ENCODE measurements around the gene ABHD12. TPM values are rescaled to one million over a fixed set of nuclear protein-coding genes. Genes with fewer than 3 reads are reported as not detected.
"Not testable (repeated sequence)": the region's sequence is repeated elsewhere in the genome, so short reads cannot be mapped to it uniquely, and the experiment has no call there.

The ABHD12 gene
- total RNA-seq, 2 experiments from 2014 or later = 28.7 to 31.1 TPM

DNA sequence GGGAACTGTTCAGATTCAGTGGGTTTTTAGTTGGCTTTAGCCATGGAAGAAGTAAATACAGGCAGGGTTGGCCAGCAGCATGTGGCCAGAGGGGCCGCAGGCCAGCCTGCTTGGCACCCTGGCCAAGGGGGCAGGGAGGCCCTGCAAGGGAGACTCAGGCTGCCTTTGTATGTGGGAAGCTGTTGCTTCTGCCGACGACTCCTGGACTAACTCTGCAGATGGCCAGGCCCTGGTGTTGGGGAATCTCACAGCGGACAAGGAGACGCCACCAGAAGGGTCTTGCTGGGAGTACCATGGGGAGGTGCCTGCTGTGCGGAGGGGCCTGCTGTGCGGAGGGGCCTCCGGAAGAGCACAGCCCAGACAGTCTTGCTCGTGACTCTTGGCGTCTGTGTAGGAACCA is 117.6 kb downstream of the ABHD12 start:
- peaks cover 27% of the 10 kb centered on the region for H3K36me3 Mint-ChIP-seq (ENCODE audit: low read depth)
- H3K9me3 Mint-ChIP-seq (ENCODE audit: insufficient read depth) = no peaks in the 10 kb centered on the region
- no peaks in the 10 kb centered on the region for H3K27me3 Mint-ChIP-seq (ENCODE audit: low read depth)
- H3K27ac Mint-ChIP-seq = no peak overlapping the region
- H3K4me3 Mint-ChIP-seq = no peak overlapping the region
- H3K4me1 Mint-ChIP-seq (ENCODE audit: low read depth) = no peaks in the 10 kb centered on the region
- ATAC-seq (no peak), DNase-seq (no peak)
- ChIA-PET CTCF (no interaction called here), POLR2A (no interaction called here)

DNA sequence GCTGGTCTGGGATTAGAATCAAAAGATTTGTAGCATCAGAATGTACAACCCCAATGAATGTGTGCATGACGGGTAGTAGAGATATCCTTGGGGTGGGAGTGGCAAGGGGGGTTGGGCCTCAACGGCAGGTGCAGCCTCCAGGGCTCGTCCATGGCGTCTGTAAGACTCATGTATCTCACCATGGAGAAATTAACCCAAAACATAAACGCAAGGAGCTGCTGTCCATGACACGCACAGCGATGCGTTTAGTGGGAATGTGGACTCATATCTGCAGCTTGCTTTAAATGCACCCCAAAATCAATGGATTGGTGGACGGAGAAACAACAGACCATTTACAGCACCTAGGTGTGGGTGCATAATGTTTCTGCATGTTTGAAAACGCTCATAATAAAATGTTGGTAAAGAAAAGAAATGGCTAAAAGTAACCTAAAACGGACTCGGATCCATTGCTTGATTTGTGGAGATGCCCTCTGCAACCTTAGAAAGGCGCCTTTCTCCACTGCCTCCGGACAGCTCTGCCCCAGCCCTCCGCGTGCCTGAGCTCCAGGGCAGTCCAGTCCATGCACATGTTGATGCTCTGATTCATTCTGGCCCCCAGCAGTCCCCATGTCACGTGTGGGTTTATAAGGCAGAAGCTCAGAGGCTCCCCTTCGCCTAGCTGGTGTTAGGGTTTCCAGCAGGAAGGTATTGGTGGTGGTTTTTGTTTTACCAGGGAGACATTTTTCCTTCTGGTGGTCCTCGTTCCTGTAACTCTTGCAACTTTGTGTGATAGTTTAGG is 118.2 kb downstream of the ABHD12 start:
- DNase-seq = no peak
- Mint-ChIP-seq H3K4me3 (no peak overlapping the region), H3K4me1 (ENCODE audit: low read depth) (no peaks in the 10 kb centered on the region), H3K9me3 (ENCODE audit: insufficient read depth) (no peaks in the 10 kb centered on the region), H3K36me3 (ENCODE audit: low read depth) (peaks cover 25% of the 10 kb centered on the region), H3K27me3 (ENCODE audit: low read depth) (no peaks in the 10 kb centered on the region), H3K27ac (no peak overlapping the region)
- ATAC-seq = no peak
- ChIA-PET CTCF (no interaction called here), POLR2A (interaction anchor here (0.5 kb wide), 1 partner anchor 9 kb away, joined by 3 read pairs; no protein-coding TSS in a partner anchor)

DNA sequence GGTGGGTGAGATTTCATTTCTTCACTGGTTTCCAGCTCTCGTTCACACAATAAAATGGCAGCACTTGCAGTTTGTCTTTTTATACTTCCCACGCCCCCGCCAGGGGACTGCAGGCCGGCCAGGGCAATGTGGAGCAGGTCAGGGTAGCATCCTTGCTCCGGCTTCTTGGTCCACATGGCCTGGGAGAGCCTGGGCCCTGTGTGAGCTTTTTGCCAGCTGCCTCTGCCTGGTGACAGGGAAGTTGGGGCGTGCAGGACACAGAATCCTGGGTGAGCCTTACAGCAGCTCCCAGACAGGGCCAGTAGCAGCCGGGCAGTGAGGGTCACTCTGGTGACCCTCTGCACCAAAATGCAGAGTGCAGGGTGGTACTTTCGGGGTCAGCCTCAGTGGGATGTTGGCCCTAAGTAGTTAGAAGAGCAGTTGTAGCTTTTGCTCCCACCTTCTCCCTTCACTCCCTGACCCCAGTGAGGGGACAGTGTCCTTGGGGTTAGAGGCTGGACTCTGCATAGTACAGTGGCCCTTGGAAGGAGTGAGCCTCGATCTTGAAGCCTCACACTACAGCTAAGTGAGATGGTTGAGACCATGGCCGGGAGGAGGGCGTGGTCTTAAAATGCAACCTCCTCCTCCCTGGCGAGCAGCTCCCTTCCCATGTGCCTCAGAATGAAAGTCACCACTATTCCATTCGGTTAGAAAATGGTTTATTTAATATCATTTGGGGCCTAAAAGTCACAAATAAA is 119.0 kb downstream of the ABHD12 start:
- CTCF ChIA-PET = no interaction called here
- POLR2A ChIA-PET = interaction anchor here (0.5 kb wide), 1 partner anchor 10 kb away, joined by 3 read pairs; no protein-coding TSS in a partner anchor
- no peak overlapping the region for H3K27ac Mint-ChIP-seq
- H3K4me3 Mint-ChIP-seq = no peak overlapping the region
- H3K9me3 Mint-ChIP-seq (ENCODE audit: insufficient read depth) = no peaks in the 10 kb centered on the region
- H3K4me1 Mint-ChIP-seq (ENCODE audit: low read depth) = no peaks in the 10 kb centered on the region
- DNase-seq (no peak), ATAC-seq (no peak)
- no peaks in the 10 kb centered on the region for H3K27me3 Mint-ChIP-seq (ENCODE audit: low read depth)
- H3K36me3 Mint-ChIP-seq (ENCODE audit: low read depth) = peaks cover 20% of the 10 kb centered on the region

DNA sequence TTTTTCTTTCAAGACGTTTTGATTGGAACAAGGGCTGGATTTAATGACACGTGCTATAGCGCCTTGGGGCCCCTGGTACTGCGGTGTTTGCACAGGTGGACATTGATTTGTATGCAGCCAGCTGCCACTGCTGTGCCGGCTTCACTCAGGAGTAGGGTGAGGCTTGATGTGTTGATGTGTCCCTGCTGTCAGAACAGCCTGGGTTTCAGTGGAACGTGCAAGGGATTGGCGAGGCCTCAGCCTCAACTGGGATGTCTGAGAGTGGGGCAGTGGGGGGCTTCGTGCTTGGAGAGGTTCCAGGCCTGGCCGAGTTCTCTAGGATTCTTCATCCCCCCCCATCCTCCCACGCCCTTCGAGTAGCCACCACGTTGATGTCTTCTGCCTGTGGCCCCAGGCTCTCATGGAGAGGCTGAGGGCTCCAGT is 119.8 kb downstream of the ABHD12 start:
- CTCF ChIA-PET = no interaction called here

DNA sequence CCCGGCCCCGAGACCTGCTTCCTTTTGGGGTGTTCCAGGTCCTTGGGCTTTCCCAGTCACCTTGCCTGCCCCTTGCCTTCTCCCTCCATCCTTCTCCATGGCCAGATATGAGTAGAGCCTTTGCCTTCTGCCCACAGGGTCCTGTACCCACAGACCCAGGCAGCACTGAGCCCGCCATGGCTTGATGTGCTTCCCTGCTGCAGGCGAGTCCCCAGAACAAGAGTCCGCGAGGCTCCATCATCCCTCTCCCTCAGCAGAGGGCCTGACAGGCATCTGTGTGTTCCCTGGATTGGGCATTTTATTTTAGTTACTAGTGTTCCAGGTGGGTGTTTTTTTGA is 120.8 kb downstream of the ABHD12 start:
- ATAC-seq = no peak
- ChIA-PET CTCF (interaction anchor here (1.0 kb wide), 1 partner anchor 276 kb away, joined by 4 read pairs; no protein-coding TSS in a partner anchor), POLR2A (no interaction called here)
- Mint-ChIP-seq H3K36me3 (ENCODE audit: low read depth) (peaks cover 15% of the 10 kb centered on the region), H3K27me3 (ENCODE audit: low read depth) (no peaks in the 10 kb centered on the region), H3K4me3 (no peak overlapping the region), H3K4me1 (ENCODE audit: low read depth) (no peaks in the 10 kb centered on the region), H3K27ac (no peak overlapping the region), H3K9me3 (ENCODE audit: insufficient read depth) (no peaks in the 10 kb centered on the region)
- DNase-seq = no peak

More for the DNA sequence above, 119.8 kb downstream of the ABHD12 start:
- no peak for ATAC-seq
- DNase-seq = no peak
- Mint-ChIP-seq H3K4me1 (ENCODE audit: low read depth) (no peaks in the 10 kb centered on the region), H3K4me3 (no peak overlapping the region), H3K27ac (no peak overlapping the region), H3K9me3 (ENCODE audit: insufficient read depth) (no peaks in the 10 kb centered on the region), H3K27me3 (ENCODE audit: low read depth) (no peaks in the 10 kb centered on the region), H3K36me3 (ENCODE audit: low read depth) (peaks cover 20% of the 10 kb centered on the region)
- POLR2A ChIA-PET = no interaction called here

DNA sequence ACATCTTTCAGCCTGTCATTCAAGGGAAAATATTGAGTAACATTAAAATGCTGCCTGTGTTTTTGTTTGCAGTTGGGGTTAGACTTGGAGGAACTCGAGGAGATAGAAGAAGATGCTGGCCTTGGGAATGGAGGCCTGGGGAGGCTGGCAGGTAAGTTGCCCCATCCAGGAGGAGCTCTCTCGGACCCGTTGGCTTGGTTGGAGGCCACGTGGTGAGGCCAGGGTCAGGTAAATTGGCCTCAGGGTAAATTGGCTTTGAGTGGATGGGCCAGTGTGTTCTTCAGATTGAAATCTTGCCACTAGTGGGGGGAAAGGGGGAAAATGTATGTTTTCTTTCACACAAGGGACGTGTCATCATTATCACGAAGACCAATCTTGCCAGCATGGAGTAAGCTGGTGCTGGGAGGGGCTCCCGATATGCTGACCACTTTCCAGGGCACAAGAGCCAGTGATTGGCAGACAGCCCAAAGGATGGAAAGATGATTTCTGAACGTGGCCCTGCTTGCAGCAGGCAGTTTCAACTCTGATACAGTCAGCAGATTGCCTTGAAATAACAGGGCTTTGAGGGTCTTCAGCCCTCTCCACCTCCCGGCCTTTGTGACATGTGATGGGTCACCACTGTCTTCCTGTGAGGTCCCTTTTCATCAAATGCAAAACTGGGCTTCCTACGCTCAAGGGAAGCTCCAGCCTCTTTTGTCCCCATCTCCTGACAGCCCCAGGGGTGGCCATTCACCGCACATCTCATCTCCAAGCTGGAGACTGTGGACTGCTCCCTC is 121.4 kb downstream of the ABHD12 start:
- Mint-ChIP-seq H3K36me3 (ENCODE audit: low read depth) (peaks cover 16% of the 10 kb centered on the region), H3K4me1 (ENCODE audit: low read depth) (no peaks in the 10 kb centered on the region), H3K9me3 (ENCODE audit: insufficient read depth) (no peaks in the 10 kb centered on the region), H3K27ac (no peak overlapping the region), H3K4me3 (no peak overlapping the region), H3K27me3 (ENCODE audit: low read depth) (no peaks in the 10 kb centered on the region)
- ATAC-seq = no peak
- ChIA-PET POLR2A (no interaction called here), CTCF (interaction anchor here (1.0 kb wide), 1 partner anchor 275 kb away, joined by 4 read pairs; no protein-coding TSS in a partner anchor)
- no peak for DNase-seq

DNA sequence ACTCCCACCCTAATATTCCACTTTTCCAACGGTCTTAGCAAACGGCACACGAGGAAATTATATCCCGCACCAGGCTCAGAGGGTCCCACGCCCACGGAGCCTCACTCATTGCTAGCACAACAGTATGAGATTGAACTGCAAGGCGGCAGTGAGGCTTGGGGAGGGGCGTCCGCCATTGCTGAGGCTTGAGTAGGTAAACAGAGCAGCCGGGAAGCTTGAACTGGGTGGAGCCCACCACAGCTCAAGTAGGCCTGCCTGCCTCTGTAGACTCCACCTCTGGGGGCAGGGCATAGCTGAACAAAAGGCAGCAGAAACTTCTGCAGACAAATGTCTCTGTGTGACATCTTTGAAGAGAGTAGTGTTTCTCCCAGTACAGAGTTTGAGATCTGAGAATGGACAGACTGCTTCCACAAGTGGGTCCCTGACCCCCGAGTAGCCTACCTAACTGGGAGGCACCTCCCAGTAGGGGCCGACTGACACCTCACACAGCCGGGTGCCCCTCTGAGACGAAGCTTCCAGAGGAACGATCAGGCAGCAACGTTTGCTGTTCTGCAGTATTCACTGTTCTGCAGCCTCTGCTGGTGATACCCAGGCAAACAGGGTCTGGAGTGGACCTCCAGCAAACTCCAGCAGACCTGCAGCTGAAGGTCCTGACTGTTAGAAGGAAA is 129.7 kb downstream of the ABHD12 start:
- not testable (repeated sequence) for ATAC-seq; H3K27me3 Mint-ChIP-seq (ENCODE audit: low read depth); H3K27ac Mint-ChIP-seq; H3K9me3 Mint-ChIP-seq (ENCODE audit: insufficient read depth); DNase-seq
- H3K4me3 Mint-ChIP-seq = peak overlapping the region; percentile 8
- ChIA-PET POLR2A (interaction anchor here (0.6 to 1.3 kb wide), 4 partner anchors 13 to 418 kb away, joined by 3 to 4 read pairs (median 3); partner anchors contain the start of gene PYGB), CTCF (interaction anchor here (0.9 to 5.7 kb wide), 4 partner anchors 10 to 267 kb away, joined by 6 to 23 read pairs (median 10); partner anchors contain the start of gene PYGB)
- H3K36me3 Mint-ChIP-seq (ENCODE audit: low read depth) = peaks cover 44% of the 10 kb centered on the region
- peaks cover 33% of the 10 kb centered on the region for H3K4me1 Mint-ChIP-seq (ENCODE audit: low read depth)

DNA sequence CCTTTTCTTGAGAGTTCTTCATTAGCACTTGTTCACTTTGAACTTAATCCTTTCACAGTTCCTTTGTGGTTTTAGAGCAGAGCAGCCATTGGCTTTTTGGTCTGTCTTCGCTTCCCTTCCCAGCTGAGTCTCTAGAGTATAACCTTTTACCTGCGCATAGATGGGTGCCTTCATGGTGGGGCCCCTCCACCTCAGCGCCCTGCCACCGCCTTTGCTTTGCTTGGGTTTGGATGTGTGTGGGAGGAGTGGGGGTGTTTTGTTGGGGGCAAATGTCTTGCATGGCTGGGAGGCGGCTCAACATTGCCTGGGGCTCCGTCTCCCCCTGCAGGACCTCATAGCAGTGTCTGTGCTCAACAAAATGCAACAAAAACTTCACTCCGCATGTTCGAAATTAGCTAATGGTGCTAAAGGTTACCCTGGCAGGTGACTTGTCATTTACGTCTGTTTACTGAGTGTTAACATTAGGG is 130.8 kb downstream of the ABHD12 start:
- ChIA-PET POLR2A (interaction anchor here (0.6 to 1.3 kb wide), 3 partner anchors 12 to 180 kb away, joined by 3 to 4 read pairs (median 3); partner anchors contain the start of gene PYGB), CTCF (interaction anchor here (0.9 to 5.7 kb wide), 4 partner anchors 9 to 266 kb away, joined by 6 to 23 read pairs (median 10); partner anchors contain the start of gene PYGB)
- Mint-ChIP-seq H3K4me1 (ENCODE audit: low read depth) (peaks cover 33% of the 10 kb centered on the region), H3K36me3 (ENCODE audit: low read depth) (peaks cover 44% of the 10 kb centered on the region), H3K27ac (peak overlapping the region; percentile 77), H3K27me3 (ENCODE audit: low read depth) (no peaks in the 10 kb centered on the region), H3K9me3 (ENCODE audit: insufficient read depth) (no peaks in the 10 kb centered on the region), H3K4me3 (peak overlapping the region; percentile 39)
- DNase-seq = no peak
- peak; percentile 59 for ATAC-seq

DNA sequence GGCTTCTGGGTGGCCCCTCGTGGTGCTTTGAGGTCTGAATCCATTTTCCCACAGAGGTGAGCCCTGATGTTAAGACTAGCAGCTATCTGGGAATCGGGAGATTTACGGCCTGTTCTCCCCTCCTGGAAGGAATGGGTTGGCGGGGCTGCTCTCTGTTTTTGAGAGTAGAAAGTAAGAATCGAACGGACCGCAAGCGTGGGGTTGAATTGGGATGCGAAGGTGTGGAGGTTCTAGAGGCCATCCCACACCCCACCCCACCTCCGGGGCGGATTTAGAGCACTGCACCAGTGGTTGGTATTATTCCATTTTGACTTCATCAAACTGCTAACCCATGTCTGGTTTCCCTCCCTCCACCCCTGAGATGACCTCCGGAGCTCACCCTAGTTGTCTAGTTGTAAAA is 131.3 kb downstream of the ABHD12 start:
- ChIA-PET CTCF (interaction anchor here (1.8 to 5.7 kb wide), 3 partner anchors 8 to 37 kb away, joined by 6 to 23 read pairs (median 15); partner anchors contain the start of gene PYGB), POLR2A (interaction anchor here (0.6 kb wide), 1 partner anchor 179 kb away, joined by 3 read pairs; no protein-coding TSS in a partner anchor)
- Mint-ChIP-seq H3K36me3 (ENCODE audit: low read depth) (peaks cover 44% of the 10 kb centered on the region), H3K9me3 (ENCODE audit: insufficient read depth) (no peaks in the 10 kb centered on the region), H3K27ac (peak overlapping the region; percentile 77), H3K4me1 (ENCODE audit: low read depth) (peaks cover 33% of the 10 kb centered on the region), H3K27me3 (ENCODE audit: low read depth) (no peaks in the 10 kb centered on the region), H3K4me3 (peak overlapping the region; percentile 39)
- DNase-seq (no peak), ATAC-seq (peak; percentile 46)

DNA sequence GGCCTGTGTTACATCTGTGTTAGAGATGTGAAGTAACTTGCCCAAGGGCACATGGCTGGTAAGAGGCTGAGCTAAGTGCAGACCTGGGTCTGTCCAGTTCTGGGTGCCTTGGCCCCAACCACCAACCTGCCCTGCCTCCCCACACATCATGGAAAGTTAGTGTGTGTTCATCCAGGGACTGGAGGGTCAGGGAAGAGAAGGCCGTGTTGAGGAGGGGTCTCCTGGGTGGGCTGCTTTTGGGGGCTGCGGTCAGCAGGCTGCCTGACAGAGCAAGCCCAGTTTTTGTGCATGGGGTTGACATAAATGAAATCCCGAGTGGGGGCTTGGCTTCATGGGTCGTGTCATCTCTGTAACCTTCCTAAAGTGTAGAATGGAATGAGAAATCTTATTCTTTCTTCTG is 131.8 kb downstream of the ABHD12 start:
- Mint-ChIP-seq H3K27me3 (ENCODE audit: low read depth) (no peaks in the 10 kb centered on the region), H3K4me3 (no peak overlapping the region), H3K9me3 (ENCODE audit: insufficient read depth) (no peaks in the 10 kb centered on the region), H3K36me3 (ENCODE audit: low read depth) (peaks cover 41% of the 10 kb centered on the region), H3K4me1 (ENCODE audit: low read depth) (peaks cover 33% of the 10 kb centered on the region), H3K27ac (no peak overlapping the region)
- ChIA-PET POLR2A (no interaction called here), CTCF (interaction anchor here (1.2 to 5.7 kb wide), 2 partner anchors 11 to 282 kb away, joined by 3 to 23 read pairs; partner anchors contain the start of gene PYGB)
- DNase-seq = no peak
- ATAC-seq = no peak

DNA sequence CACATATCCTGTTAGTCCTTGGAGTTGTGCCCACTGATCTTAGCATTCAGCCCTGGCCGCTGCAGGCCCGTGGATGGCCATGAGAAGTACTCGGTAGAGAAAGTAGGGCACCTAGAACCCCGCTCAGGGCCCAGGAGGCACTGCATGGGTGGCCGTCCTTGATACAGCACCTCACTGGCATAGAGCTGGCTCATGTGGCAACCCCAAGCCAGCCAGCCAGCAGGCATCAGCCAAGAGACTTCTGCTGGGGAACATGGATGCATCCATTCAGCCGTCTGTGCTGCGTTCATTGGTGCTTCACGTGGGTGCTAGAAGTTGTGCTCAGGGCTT is 132.2 kb downstream of the ABHD12 start:
- H3K4me1 Mint-ChIP-seq (ENCODE audit: low read depth) = peaks cover 35% of the 10 kb centered on the region
- no peak overlapping the region for H3K27ac Mint-ChIP-seq
- POLR2A ChIA-PET = no interaction called here

More for the DNA sequence above, 132.2 kb downstream of the ABHD12 start:
- Mint-ChIP-seq H3K36me3 (ENCODE audit: low read depth) (peaks cover 43% of the 10 kb centered on the region), H3K9me3 (ENCODE audit: insufficient read depth) (no peaks in the 10 kb centered on the region), H3K4me3 (no peak overlapping the region), H3K27me3 (ENCODE audit: low read depth) (no peaks in the 10 kb centered on the region)
- ATAC-seq (no peak), DNase-seq (no peak)
- CTCF ChIA-PET = interaction anchor here (1.2 to 5.7 kb wide), 2 partner anchors 11 to 282 kb away, joined by 3 to 23 read pairs; partner anchors contain the start of gene PYGB
